CD4-positive, alpha-beta T cell treated with Interleukin-4 for 4 hours (primary cell): Measurements from ENCODE around the gene PLD6.

Source experiments
- DNase-seq: peaks from one replicate; pipeline ENCODE4 v3.0.0-alpha.2; 2020

The PLD6 gene

DNA sequence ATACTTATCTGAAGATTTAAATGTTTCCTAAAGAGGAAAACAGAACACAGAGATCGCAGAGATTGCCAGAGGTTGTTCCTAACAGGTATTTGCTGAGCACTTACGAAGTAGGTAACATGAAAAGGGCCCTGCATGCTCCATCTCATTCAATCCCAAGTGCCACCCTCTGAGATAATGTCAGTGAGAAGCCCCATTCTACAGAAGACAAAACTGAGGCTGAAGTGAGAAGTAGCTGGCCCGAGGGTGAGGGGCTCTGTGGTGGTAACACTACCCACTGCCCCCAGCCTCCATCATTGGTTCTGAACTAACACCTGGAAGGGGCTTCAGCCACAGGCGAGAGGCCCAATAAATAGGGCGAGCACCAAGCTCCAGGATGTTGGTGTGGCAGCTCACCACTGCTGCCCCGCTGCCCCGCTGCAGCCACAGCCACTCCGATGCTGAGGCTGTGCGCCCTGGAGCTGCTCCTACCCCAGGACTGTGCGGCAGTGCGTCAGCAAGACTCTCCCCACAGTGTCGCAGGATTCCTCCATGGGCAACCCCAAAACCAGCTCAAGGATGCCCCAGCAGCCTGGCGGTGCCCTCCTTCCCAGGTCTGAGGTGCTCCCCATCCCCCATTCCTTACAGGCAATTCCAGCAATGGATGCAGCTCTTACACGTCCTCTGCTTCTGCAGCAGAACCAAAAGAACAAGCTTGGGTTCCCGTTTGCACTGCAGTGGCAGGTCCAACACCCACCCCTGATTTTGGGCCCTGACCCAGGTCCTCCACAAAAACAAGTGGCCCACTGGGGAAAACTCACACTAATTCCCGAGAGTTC, 20.5 kb upstream of the PLD6 start:
- no peak for DNase-seq

DNA sequence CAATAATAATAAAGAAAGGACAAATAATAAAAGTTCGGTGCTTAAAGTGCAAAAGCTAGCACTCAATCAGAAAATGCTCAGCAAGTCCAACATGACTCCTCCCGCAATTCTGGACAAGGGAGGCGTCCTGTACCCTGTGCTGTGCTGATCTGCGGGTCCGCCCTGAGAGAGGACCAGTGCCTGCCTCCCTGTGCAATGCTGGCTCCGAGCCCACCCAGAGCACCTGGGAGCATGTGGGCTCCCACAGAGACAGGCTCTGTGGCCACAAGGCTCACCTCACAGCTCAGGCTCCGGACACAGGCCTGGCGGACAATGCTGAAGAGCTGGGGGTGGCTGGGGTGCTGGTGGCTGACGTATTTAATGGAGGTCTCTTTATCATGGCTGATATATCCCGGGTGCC, 19.8 kb upstream of the PLD6 start:
- DNase-seq, result no peak

DNA sequence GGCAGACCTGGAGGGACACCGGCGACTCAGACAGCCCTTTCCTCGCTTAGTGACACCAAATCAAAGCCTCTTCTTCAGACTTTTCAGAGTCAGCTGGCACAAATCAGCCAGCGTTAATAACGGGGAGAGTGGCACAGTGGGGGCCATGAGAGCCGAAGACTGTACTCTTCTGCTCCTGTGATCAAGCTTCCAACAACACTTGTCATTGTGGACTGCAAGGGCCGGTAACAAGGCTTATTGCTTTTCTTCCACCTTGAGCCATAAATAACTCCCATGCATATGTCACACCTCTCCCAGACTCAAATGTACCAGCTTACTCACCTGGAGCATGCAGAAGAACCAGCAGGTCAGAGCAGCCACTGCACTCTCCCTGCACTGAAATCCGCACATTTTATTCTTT, 18.0 kb upstream of the PLD6 start:
- no peak for DNase-seq

DNA sequence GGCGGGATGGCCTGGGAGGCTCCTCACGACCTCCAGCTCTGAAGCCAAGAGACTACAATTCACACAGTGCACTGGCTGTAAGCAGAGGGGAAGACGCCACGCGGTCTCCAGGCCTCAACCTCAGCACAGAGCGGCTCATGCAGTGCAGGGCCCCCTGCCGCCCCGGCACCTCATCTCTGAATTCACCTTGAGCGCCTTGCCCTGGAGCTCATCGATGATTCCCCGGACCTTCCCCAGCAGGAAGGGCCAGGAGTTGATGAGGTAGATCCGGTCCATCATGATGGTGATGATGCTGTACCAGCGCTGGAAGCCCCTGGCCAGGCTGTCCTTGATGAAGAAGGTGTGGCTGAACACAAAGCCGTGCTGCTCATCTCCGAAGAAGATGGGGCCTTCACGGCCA, 17.6 kb upstream of the PLD6 start:
- no peak for DNase-seq

DNA sequence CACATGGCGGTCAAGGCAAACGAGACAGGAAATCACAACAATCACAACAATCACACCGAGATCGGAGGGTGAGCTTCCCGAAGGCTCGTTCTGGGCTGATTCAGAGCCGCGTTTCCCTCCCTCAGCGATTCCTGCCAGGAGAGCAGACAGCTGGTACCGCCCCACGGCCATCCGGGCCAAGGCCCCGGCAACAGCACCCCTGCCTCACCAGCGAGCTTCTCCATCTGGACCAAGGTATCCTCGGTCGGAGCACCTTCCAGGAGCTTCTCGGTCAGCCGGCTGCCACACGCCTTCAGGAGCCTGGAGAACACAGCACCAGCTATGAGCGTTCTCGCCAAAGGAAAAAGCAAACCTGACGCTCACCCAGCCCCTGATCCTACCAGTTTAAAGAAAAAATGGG, 15.2 kb upstream of the PLD6 start:
- DNase-seq, result no peak

DNA sequence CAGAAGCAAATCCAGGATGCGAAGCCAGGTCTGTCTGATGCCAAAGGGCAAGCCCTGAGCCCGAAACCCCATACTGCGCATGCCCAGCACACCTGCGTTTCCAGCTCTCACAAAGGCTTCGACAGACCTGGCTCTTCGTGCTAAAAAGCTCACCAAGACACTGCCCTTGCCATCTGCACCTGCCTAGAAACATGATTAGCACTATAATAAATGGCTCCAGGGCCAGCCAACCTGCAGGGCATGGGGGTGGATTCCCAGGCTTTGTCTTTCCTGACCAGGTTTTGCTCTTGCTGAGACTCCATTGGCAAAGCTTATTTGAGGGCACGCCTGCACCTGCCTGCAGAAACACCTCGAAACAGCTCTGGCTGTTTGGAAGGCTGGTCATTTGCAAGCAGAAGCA, 14.4 kb upstream of the PLD6 start:
- no peak for DNase-seq

DNA sequence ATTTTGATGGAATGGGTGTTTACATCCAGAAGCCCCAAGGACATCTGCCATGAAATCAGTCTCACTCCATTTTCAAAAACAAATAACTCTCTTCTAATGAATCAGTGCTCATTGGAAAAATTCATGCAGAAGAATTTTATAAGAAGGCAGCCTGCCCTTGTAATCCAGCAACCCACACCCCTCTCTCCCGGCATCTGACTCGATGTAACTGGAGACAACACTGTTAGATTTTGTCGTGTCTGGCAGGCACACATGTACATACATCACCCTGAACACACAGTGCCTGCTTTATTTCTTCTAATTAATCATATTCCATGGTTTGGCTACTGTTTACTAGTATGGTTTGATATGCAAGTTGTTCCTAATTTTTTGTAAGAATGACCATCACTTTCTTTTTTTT, 11.9 kb upstream of the PLD6 start:
- DNase-seq, result no peak

DNA sequence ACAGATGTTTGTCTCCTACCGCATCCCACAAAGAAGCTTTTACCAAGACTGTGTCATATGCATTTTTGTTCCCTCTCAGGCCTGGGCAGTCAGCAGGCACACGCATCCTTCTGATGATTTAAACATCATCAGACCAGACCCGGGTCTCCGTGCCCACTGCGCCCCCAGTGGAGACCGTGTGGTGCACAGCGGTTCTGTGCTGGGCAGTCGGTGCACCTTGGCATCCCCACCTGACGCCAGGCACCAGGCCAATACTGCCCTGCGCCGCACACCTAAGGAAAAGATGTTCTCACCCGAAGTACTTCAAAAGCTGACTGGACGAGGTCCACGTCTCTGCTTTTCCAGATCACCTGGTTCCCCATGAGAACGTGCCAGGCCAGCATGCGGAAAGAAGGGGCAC, 10.6 kb upstream of the PLD6 start:
- DNase-seq, result no peak

DNA sequence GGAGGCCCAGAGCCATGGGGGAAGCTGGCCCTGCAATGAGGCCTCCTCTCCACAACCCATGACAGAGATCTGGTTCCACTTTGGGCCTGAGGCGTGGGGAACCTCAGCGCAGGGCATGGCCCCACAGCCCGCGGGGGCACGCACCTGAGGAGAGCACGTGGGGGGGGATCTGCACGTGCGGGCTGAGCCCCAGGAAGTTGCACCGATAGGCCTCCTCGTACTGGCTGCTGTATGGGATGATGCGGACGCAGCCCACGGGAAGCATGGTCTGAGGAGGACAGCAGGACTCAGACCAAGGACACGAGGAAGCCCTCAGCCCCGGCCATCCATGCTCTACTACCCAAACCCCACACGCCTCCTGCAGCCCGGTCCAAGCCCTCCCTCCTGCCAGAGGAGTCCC, 10.1 kb upstream of the PLD6 start:
- DNase-seq, result no peak

DNA sequence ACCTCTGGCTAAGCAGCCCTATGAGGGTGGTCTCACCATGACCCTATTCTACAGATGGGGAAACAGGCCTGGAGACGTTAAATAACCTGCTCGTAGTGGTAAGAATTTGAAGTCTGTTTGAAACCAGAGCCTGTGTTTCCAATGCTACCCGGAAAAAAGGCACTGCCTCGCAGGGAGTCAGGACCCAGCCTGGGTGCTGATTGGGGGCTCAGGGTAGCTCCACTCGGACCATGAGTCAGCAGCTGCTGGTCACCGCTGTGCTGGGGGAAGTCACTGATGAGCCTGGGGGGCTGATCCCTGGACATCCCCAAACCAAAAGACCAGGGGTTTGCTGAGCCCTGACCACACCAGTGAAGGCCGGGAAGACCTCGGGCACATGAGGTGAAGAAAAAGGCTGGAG, 9.4 kb upstream of the PLD6 start:
- DNase-seq, result no peak

DNA sequence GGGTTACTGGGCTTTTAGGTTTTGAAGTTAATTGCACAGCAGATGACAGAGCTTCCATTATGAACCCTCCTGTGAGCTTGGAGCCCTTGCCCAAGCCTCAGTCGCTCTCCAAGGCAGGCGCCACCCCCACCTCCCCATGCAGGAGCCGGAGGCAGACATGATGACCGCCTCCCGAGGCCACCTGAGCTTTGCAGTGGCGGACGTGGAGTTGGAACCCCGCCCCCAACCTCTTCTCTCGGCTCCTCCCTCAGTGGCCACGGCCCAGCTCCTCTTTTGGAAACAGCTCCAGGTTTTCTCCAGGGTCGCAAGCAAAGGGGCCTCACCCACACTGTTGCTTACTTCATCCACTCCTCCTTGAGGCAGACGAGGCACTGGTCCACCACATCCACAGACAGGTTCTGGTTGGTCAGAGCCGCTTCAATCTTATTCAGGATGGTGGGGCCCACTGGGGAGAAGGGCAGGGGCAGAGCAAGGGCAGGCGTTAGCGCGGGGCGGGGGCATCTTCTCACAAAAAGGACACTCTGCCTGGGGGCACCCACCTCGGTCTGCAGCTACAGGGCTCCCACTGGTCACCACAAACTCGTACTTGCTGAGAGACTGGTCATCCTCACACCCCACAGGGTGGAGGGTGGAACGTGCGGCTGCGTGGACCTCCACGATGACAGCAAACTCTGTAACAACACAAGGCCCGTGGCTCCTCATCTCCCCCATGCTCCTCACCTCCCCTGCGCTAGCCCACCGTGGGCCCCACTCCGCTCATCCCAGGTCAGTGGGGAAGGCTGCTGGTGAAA, 8.7 kb upstream of the PLD6 start:
- DNase-seq, result no peak

DNA sequence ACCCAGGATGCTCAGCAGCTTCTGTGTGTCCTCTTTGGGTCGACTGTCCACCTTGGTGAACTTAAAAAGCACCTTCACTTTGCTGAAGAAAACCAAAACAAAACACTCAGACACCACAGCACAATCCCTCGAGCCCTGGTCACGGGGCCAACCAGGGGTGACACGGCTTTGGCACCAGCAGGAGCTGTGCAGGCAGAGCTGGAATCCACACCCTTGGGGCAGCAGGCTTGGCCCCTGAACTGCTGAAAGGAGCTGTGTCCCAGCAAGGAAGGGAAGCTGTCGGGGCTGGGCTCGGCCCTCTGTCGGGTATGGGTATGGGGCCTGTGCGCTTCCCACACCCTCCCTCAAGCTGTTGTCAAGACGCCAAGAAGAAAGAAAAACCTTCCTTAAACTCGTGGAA, 7.6 kb upstream of the PLD6 start:
- no peak for DNase-seq

DNA sequence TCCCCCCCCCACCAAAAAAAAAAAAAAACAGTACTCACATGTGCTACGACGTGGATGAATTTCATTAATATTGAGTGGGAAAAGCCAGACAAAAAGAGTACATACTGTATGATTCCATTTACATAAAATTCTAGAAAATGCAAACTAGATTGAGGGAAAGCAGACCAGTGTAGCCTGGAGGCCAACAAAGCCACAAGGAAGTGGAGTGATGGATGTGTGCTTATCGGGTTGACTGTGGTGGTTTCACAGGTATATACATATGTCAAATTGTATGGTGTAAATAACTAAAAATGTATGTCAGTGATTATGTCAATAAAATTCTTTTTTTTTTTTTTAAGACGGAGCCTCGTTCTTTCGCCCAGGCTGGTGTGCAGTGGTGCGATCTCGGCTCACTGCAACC, 1.9 kb upstream of the PLD6 start:
- no peak for DNase-seq

DNA sequence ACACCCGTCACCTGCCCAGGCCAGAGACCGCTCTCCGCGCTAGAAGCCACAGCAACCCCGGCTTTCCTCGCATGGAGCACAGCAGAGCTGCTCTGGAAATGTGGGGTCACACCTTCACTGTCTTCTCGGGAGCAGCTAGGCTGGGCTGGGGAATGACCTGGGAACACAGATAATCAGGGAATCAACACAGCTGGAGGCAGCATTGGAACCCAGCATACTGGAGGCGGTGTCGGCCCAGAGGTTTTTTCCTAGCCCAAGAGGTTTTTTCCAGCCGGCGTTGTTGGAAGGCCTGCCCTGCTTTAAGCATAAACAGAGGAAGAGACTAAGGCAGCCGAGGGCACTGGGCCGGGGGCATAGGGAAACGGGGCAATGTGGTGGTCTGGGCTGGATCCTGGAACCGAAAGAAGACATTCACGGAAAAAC, 791 bp upstream of the PLD6 start:
- no peak for DNase-seq

DNA sequence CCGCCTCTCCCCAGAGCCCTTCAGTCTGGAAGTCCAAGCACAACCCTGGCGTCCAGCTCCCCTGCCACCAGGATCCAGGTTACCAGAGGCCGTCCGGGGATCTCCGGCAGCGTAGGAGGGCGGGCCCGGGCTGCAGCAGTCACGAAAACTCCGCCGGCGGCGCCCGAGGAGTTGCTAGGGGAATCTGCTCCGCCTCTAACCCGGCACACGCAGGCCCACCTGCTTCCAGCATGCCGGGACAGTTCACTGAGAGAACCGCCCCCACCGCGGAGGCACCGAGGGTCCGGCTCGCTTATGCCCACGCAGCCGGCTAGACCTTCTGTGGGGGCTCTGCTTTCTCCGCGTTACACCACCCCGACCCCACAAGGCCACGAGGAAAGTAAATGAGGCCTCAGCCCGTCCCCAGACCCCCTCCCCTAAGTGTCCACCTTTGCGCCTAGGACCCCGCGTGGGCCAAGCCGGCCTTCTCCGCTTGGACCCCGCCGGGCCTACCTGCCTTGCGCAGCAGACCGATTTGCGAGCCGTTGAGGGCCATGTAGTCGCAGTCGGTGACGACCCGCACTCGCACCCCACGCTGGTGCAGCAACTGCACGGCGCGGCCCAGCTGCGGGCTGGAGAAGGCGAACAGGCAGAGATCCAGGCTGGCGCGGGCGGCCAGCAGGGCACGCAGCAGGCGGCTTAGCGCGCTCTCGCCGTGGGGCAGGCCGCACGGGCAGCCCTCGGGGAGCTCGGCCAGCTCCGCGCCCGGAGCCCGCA, 587 bp downstream of the PLD6 start:
- DNase-seq, result peak; percentile 42

DNA sequence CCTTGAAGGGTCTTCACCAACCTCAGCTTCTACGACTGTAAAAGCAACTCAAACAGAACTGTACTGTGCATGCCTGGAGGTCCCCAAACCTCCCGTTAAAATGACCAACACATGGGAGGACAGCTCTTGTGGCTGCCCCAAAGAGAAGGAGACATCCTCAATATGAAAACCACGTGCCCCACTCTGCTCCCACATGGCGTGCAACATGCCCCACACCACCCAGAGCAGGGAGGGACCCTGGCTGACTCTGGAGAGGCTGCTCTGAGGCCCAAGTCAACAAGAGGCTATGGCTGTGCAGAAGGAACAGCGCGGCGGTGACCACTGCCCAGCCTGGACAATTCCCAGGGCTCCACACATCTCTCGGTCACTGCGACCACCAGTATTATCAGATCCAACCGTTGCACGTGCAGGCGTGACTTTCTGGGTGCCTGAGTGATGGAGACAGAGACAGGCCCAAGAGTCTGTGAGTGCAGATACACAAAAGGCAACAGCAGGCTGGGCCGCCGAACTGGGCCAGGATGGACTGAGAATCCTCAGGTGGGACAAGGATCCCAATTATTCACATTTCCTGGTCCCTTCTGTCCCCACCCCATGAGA, 1.4 kb downstream of the PLD6 start:
- DNase-seq, result no peak

DNA sequence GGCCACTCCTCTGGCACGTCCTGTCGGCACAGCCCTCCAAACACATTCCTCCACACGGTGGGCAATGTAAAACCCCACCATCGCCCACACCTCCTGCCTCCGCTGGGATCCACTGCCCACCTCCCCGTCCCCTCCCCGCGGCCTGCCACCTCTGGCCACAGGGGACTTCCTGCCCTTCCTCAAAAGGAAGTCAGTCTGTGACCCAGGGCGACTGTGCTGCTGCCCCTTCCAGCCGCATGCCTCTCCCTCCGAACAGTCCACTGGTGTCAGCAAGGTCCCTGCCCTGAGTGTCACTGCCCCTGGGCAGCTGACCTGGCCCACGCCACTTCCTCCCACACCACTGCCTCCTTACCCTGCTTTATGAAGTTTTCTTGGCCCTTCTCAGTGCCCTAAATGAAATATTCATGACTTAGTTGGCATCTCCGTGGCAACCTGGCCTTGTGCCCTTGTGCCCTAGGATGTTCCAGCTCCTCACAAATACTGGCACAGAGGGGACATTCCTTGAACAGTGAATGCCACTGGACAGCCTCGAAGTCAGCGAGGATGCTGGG, 2.0 kb downstream of the PLD6 start:
- DNase-seq, result no peak

DNA sequence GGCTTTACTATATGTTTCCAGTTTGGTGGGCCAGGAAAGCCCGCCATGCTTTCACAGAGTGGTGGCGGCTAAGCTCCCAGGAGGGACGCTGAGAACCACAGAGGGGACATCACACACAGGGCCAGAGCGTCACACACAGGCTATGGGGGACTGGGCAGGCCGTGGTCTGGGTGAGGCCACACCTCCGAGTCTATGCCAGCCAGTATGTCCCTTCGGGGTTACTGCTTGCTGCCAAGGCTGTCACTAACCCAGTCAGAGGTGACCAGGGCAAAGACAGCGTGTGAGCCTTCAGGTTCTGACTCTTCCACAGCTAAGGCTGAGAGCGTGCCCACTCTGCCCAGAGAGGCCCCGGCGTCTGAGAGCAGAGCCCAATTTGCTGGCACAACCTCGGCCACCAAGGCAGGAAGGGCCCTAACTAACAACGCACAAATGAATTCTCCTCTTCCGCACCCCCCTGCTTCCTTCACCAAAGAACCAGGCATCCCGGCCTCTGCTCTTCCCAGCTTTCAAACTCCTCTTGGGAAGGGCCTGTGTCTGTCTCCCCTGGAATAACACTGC, 2.9 kb downstream of the PLD6 start:
- DNase-seq, result no peak

DNA sequence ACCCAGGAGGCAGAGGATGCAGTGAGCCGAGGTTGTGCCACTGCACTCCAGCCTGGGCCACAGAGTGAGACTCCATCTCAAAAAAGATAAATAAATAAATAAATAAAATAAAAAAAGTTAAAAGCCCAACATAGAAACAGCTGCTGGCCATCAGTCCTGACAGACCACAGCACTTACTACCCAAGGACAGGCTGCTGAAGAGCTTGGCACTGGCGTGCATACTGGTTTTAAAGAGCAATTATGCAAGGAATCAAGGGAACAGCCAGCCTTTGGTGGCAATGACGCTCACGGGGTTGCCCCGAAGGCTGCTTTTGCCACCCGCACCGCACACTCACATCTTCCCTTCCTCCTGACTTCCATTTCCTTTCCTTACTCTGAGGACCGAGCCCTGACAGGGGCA, 4.2 kb downstream of the PLD6 start:
- DNase-seq, result no peak

DNA sequence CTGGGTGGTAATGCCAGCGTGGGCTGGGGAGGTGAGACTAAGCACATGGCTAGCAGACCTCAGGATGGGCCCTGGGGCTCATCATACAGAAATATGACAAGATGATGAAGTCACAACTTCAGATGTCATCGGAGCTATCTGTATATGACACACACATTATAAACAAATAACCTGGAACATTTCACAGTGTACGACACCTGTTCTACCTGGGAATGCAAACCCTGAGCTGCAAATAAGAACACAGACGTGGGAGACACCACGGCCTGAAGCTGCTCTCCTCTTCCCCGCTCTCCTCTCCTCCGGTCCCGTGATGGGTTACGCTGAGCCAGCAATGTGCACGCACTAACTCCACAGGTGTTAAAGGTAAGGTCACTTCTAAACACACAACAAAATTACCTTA, 4.9 kb downstream of the PLD6 start:
- no peak for DNase-seq

DNA sequence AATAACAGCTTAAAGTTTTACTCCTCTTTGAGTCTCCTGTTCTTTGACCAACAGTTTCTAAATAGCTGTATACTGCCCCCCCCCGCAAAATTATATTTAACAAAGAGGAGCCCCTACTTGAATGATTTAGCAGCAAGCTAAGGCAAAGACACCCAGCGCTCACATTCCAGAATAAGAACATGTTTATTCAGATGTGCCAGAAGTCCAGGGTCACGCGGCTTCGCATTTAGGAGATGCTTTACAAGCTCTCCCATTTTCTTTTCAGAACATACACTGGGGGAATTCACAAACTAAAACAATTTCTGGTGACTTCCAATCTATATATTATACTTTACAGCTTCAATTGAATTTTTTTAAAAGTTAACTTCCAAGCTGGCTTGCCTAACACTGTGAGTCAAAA, 5.3 kb downstream of the PLD6 start:
- DNase-seq, result no peak

DNA sequence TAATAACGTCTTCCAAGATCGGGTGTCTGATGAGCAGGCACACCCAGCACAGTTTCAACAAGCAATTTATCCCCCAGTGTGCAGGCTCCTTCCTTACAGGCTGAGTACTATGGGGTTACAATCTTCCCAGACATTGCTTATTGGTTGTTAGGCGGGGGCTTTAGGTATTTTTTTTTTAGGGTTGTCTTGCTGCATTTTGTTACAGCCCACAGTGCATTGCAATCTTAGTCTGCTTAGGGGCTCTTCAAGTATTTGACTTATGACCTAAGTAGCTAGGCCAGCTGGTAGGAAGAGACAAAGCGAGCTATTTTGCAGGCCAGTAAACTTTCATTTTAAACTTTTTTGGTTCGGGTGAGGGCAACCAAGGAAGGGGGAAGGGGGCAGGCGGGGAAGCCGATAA, 5.8 kb downstream of the PLD6 start:
- no peak for DNase-seq

DNA sequence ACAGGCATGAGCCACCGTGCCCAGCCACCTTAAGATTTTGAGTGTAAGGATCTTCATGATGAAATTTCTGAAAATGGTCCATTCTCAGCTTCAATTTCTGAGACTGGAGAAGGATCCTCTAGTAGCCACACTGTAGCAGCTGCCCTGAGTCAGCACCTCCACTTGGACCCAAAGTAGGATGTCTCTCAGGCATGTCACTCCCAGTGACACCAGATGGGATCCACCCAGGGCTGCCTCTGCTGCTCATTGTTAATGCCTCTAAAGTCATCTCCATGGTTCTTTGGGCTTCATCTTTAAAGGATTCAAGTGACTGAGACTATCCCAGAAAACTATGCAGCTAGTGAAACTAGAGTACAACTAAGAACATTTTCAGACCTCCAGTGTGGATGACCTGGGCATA, 7.9 kb downstream of the PLD6 start:
- DNase-seq, result no peak
